ENCODE data around the gene CASP4.
"Not testable (repeated sequence)": the region's sequence is repeated elsewhere in the genome, so short reads cannot be mapped to it uniquely, and the experiment has no call there.

Gene CASP4

GRCh38 chr11:104956528-104956927, 11.8 kb downstream of the CASP4 start:
- no peak for DNase-seq (ENCODE audit: low spot score)

GRCh38 chr11:104946907-104947306, 21.5 kb downstream of the CASP4 start:
- DNase-seq (ENCODE audit: low spot score): peak; percentile 45

GRCh38 chr11:104944076-104944475, 24.3 kb downstream of the CASP4 start:
- DNase-seq (ENCODE audit: low spot score): no peak

GRCh38 chr11:104943561-104943960, 24.8 kb downstream of the CASP4 start:
- DNase-seq (ENCODE audit: low spot score): no peak

- DNase-seq (ENCODE audit: low spot score): no peak
Measured at GRCh38 chr11:104934594-104934993, 33.8 kb downstream of the CASP4 start.

- not testable (repeated sequence) for DNase-seq (ENCODE audit: low spot score)
Measured at GRCh38 chr11:104934073-104934472, 34.3 kb downstream of the CASP4 start.

GRCh38 chr11:104928811-104929210, 39.6 kb downstream of the CASP4 start:
- DNase-seq (ENCODE audit: low spot score): no peak

- no peak for DNase-seq (ENCODE audit: low spot score)
Measured at GRCh38 chr11:104926771-104927611, 41.4 kb downstream of the CASP4 start.

- no peak for DNase-seq (ENCODE audit: low spot score)
Measured at GRCh38 chr11:104925850-104926249, 42.5 kb downstream of the CASP4 start.

- peak; percentile 39 for DNase-seq (ENCODE audit: low spot score)
Measured at GRCh38 chr11:104918113-104918824, 50.1 kb downstream of the CASP4 start.

GRCh38 chr11:104917271-104918112, 50.9 kb downstream of the CASP4 start:
- DNase-seq (ENCODE audit: low spot score): peak; percentile 14

- DNase-seq (ENCODE audit: low spot score): no peak
Measured at GRCh38 chr11:104916442-104916841, 51.9 kb downstream of the CASP4 start.

- no peak for DNase-seq (ENCODE audit: low spot score)
Measured at GRCh38 chr11:104912102-104912501, 56.3 kb downstream of the CASP4 start.

- DNase-seq (ENCODE audit: low spot score): no peak
Measured at GRCh38 chr11:104908186-104908531, 60.2 kb downstream of the CASP4 start.

- no peak for DNase-seq (ENCODE audit: low spot score)
Measured at GRCh38 chr11:104907521-104908185, 60.7 kb downstream of the CASP4 start.

- no peak for DNase-seq (ENCODE audit: low spot score)
Measured at GRCh38 chr11:104905271-104905670, 63.1 kb downstream of the CASP4 start.

- DNase-seq (ENCODE audit: low spot score): no peak
Measured at GRCh38 chr11:104899226-104899625, 69.1 kb downstream of the CASP4 start.

GRCh38 chr11:104898685-104899013, 69.7 kb downstream of the CASP4 start:
- DNase-seq (ENCODE audit: low spot score): no peak

- no peak for DNase-seq (ENCODE audit: low spot score)
Measured at GRCh38 chr11:104897891-104898684, 70.3 kb downstream of the CASP4 start, which contains the start of gene CASP12. TSS of gene CASP12 (minus strand) at chr11:104898460.

GRCh38 chr11:104895634-104896033, 72.7 kb downstream of the CASP4 start:
- DNase-seq (ENCODE audit: low spot score): no peak

GRCh38 chr11:104893876-104894275, 74.5 kb downstream of the CASP4 start:
- DNase-seq (ENCODE audit: low spot score): no peak

All from GM03348 (cell line).